Effector CD4-positive, alpha-beta T cell (primary cell): ENCODE results near the gene RIN3.

Experiments
- DNase-seq: peaks from one replicate; pipeline ENCODE4 v3.0.0-alpha.2; 2020

The RIN3 gene

DNA sequence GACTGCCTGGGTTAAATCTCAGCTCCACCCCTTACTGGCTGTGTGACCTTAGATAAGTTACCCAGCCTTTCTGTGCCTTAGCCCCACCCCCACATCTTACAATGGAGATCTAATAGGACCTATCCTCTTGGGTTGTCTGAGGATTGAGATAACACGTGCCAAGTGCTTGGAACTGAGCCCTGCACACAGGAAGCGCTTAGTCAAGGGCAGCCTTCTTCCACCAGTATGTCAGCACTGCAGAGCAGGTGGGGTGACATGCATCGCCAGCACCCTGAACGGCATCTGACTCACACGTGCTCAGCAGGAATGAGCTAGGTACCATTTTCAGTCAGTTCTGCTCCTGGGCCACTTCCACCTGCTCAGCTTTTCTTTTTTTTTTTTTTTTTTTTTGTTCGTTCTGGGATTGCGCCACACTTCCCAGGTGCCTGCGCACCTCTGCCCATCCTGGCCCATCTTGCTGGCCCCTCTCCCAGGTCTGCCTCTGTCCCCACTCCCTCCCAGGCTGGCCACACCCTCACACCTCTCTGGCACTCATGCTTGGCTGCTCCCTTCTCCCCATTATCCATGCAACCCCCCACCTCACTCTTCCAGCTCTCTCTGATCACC is 215.3 kb downstream of the RIN3 start:
- no peak for DNase-seq

DNA sequence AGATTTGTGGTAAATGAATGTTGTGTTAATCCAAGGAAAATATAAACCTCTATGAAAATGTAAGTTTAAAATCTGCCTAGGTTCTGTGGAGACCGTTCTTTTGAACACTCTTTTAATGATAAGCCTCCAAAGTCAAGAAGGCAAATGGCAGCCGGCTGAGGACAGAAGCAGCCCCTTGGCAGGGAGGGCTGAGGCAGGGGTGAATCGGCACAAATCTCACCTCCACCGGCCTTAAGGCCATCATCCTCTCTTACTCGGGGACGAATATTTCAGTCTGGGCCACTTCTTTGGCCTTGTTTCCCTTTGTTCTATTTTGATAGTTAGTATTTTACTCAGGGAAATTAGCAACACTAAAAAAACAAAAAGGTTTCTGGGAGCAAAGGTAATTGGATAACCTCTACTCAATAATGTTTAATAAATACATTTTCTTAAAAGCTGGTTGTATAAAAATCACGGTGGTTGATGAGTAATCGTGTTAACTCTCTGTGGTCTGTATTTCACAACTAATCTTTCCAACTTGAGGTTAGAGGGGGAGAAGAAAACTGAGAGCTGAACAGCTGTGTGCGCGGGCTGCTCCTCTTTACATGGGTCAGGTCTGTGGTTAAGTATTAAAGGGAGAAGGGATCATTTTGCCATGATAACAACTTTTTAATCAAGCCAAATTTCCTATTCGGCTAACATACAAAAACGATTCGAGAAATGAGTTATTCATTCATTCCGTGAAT is 216.2 kb downstream of the RIN3 start:
- no peak for DNase-seq

DNA sequence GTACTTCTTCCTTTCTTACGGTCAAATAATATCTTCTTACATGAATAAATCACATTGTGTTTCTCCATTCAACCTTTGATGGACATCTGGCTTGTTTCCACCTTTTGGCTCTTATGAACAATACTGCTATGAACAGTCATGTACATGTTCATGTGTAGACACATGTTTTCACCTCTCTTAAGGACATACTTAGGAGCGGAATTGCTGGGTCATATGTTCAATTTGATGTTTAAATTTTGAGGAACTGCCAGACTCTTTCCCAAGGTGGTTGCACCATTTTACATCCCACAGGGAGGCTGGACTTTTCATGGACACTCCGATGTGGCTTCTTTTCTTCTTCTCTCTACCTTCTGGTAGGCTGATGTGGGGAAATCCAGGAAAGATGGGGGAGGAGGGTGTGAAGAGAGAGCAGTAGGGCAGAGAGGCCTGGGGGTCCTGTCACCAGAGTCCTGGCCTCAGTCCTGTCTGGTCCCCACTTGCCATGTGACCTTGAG is 218.1 kb downstream of the RIN3 start:
- no peak for DNase-seq

DNA sequence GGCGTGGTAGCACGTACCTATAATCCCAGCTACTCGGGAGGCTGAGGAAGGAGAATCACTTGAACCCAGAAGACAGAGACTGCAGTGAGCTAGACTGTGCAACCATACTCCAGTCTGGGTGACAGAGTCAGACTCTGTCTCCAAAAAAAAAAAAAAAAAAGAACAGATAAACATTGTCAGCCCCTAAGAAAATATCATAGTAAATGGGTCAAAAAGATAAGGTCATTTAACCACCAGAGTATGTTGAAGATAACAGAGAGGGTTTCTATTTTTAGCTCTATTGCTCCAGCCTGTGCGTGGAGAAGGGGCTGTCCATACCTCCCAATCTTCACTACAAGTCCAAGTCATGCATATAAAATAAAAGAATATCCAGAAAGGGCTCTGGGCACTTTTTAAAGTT is 219.4 kb downstream of the RIN3 start:
- no peak for DNase-seq

DNA sequence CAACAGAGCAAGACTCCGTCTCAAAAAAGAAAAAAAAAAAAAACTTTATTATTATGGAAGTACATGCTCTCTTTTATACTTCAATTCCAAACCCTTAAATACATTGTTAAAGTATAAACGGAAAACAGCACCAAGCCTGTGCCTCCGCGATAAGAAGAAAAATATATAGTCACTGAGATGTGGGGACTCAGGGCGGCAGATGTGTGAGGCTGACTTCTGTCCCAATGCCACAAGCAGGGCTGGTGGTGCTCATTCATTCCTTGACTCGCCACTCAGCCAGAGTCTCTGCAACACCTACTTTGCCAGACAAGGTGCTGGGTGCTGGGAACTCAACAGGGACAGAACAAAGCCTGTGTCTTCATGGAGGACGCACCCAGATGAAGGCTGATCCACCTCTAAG is 221.0 kb downstream of the RIN3 start:
- DNase-seq: no peak

DNA sequence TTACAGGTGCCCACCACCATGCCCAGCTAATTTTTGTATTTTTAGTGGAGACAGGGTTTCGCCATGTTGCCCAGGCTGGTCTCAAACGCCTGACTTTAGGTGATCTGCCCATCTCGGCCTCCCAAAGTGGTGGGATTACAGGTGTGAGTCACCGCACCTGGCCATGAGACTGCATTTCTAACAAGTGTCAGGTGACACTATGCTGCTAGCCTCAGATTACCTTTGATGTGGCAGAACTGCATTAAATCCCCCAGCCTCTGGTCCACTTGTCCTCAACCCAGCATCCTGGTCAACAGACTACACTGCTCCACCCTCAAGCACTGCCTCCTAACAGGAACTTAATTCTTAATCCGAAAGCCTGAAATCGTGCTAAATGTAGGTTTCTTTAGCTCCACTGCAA is 221.8 kb downstream of the RIN3 start:
- no peak for DNase-seq

DNA sequence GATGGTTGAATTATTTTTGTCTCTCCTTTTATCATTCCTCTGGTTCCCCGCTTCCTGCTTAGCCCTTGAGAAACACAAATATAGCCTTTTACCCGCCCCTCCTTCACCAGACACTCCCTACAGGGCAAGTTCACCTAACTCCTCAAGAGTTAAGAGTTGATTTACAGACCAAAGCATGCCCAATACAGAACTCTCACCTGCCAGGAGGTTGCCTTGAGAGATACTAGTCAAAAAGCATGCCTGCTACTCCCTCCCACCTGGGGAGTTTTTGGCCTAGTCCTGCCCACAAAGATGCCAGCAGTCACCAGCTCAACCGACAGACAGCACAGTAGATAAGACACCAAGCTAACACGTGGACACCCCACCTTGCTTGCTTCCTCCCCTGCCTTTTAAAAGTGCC is 223.6 kb downstream of the RIN3 start:
- no peak for DNase-seq

DNA sequence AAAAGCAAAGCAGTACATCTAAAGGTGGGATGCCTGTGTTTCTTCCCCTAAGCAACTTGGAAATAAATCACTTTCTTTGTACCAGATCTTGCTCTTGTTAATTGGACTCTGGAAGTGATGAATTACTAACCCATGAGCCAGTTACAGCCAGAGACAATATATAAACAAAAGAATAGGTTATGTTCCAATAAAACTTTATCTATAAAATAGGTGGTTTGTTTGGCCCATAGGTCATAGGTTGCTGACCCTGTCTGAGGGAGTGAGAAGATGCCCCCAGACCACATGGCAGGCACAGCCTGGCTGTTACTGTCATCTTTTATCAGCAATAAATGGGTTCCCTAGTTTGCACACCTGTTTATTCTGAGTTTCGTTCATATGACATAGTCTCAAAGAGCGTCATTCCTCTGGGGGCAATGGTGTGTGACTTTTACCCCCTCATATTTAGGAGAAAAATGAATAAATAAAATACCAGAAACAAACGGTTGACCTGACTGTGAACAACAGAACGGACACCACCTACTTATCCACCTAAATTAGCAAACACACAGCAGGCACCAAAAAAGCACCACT is 224.1 kb downstream of the RIN3 start:
- no peak for DNase-seq
